Measurements from ENCODE around the gene BBOX1. TPM values are rescaled to one million over a fixed set of nuclear protein-coding genes. Genes with fewer than 3 reads are reported as not detected.
"Not testable (repeated sequence)": the region's sequence is repeated elsewhere in the genome, so short reads cannot be mapped to it uniquely, and the experiment has no call there.

The BBOX1 gene
- total RNA-seq, 2 donors from 2014 or later, result not detected

DNA sequence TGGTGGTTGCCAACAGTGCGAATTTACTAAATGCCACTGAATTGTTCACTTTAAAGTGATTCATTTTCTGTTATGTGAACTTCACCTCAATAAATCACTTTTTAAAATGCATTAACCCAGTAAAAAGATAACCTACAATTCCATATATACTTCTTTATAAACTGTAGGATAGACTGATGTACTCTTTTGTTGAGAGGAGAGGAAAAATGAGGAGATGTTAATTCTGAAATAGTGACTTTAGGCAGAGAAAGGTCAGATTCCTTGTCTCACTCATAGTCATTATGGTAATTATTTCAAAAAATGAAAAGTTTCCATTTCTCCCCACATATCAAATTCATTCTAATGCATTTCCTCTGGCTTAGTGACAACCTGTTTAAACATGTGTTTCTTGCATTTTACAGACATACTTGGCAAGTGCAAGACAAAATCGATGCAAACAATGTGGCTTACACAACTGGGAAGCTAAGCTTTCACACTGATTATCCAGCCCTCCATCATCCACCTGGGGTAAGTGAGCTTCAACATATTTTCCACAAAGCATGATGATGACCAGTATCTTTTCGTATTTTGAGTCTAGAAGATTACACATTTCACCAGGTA is 74.5 kb downstream of the BBOX1 start:
- H3K4me1 Mint-ChIP-seq, result no peaks in the 10 kb centered on the region
- H3K9me3 Mint-ChIP-seq, result no peaks in the 10 kb centered on the region
- H3K27ac Mint-ChIP-seq, result no peak overlapping the region
- H3K4me3 Mint-ChIP-seq, result no peak overlapping the region
- peaks cover under 1% of the 10 kb centered on the region for H3K27me3 Mint-ChIP-seq
- ATAC-seq (replicated peaks), result no peak
- no peaks in the 10 kb centered on the region for H3K36me3 Mint-ChIP-seq (ENCODE audit: low read depth)

DNA sequence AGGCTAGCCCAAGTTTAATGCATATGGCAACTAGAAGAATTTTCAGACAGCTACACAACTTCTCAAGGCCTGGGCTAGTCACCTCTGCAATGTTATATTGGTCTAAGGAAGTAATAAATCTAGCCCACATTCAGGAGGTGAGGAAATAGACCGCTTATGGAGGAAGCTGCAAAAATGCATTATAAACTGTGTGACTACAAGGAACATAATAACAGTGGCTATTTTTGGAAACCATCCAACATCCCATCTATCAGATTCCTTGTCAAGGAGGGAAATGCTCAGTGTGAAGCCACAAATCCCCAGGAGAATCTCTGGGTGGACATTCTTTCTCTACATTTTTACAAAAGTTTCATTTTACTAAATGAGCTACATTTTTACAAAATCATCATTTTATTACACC is 76.1 kb downstream of the BBOX1 start:
- Mint-ChIP-seq H3K36me3 (ENCODE audit: low read depth) (no peaks in the 10 kb centered on the region), H3K9me3 (peaks cover 3% of the 10 kb centered on the region), H3K4me1 (no peaks in the 10 kb centered on the region), H3K27ac (no peak overlapping the region), H3K27me3 (peaks cover 3% of the 10 kb centered on the region), H3K4me3 (no peak overlapping the region)
- ATAC-seq (replicated peaks), result no peak

DNA sequence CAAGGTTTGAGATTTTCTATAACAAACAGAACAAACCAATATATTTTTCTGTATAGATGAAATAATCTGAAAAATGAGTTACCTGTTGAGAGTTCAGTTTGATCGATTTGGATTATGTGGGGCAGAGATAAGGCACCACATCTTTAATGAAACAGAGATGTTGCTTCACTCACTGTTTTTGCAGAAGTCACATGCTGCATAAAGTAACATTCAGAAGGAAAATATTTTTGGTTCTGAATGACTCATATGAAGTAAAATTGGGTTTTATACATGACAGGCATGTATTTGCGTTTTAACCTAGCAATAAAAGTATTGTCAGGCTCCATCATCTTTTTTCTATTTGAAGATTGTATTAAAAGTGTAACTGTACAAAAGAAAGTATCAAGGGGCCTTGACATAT is 77.8 kb downstream of the BBOX1 start:
- Mint-ChIP-seq H3K4me1 (no peaks in the 10 kb centered on the region), H3K36me3 (ENCODE audit: low read depth) (no peaks in the 10 kb centered on the region), H3K9me3 (peaks cover 3% of the 10 kb centered on the region), H3K4me3 (no peak overlapping the region), H3K27me3 (peaks cover 3% of the 10 kb centered on the region), H3K27ac (no peak overlapping the region)
- ATAC-seq (replicated peaks), result no peak

DNA sequence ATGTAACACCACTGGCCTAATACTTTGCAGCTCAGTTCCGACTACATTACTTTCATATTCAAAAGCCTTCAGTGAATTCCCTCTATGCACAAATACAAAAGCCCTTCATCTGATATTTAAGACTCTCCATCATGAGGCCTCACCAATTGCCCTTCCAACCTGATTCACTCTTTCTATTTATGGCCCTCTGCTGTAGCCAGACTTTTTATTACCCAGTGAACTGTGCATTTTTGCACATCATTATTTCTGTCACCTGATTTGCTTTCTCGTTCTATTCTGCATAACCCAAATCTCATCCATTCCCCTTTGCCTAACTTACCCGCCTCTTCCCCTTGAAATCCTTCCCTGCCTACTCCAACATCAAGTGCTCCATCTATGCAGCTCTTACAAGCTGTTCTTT is 78.3 kb downstream of the BBOX1 start:
- no peak for ATAC-seq (replicated peaks)
- H3K27me3 Mint-ChIP-seq, result peaks cover 3% of the 10 kb centered on the region

DNA sequence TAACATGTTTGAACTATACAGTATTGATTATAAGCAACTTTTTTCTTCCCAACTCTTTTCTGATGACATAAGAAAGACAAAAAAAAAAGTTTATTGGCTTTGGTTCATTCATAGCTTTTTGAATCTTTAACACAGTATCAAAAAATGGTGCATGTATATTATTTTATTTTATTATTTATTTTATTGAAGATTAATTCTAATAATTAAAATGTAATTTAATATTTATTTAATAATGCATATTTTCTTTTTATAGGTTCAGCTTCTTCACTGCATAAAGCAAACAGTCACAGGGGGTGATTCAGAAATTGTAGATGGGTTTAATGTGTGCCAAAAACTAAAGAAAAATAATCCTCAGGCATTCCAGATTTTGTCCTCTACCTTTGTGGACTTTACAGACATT is 78.8 kb downstream of the BBOX1 start:
- Mint-ChIP-seq H3K27ac (no peak overlapping the region), H3K27me3 (peaks cover 3% of the 10 kb centered on the region), H3K4me3 (no peak overlapping the region), H3K36me3 (ENCODE audit: low read depth) (no peaks in the 10 kb centered on the region), H3K9me3 (peaks cover 6% of the 10 kb centered on the region), H3K4me1 (no peaks in the 10 kb centered on the region)
- ATAC-seq (replicated peaks), result no peak

More for the DNA sequence above, 78.3 kb downstream of the BBOX1 start:
- Mint-ChIP-seq H3K4me3 (no peak overlapping the region), H3K27ac (no peak overlapping the region), H3K9me3 (peaks cover 3% of the 10 kb centered on the region), H3K4me1 (no peaks in the 10 kb centered on the region), H3K36me3 (ENCODE audit: low read depth) (no peaks in the 10 kb centered on the region)

DNA sequence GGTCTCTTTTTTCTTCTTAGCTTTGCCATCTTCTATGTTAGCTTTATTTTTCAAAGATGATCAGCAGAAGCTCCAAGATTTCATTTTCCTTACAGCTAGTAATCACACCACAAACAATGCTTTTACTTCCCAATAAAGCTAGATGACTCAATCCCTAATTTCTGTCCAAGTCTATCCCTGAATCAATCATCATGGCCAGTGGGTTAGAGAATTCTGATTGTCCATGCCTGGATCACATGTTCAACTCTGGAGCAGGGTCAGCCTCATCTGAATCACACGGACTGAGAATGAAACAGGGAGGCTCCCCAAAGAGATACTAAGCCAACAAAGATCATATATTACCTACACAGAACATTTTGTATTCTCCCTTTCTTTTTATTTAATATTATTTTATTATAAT is 79.6 kb downstream of the BBOX1 start:
- H3K27me3 Mint-ChIP-seq, result peaks cover 3% of the 10 kb centered on the region
- H3K27ac Mint-ChIP-seq, result no peak overlapping the region
- H3K4me3 Mint-ChIP-seq, result no peak overlapping the region
- no peaks in the 10 kb centered on the region for H3K36me3 Mint-ChIP-seq (ENCODE audit: low read depth)
- H3K9me3 Mint-ChIP-seq, result peaks cover 6% of the 10 kb centered on the region
- ATAC-seq (replicated peaks), result no peak
- no peaks in the 10 kb centered on the region for H3K4me1 Mint-ChIP-seq

DNA sequence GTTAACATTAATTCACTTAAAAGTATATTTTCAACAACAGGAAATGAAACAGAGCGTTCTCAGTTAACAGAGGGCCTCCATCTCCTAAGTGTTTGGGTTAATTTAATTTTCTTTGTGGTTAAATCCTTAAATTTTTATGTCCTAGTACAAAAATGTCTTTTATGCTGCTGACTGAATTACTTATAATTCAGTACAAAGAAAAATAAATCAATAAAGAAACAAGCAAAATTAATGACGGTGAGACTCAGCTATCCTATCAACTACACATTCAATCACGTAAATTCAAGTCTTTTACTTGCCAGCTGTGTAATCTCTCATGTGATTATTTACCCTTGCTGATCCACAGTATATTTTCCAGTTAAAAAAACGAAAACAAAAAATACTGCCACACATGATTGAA is 81.4 kb downstream of the BBOX1 start:
- no peaks in the 10 kb centered on the region for H3K4me1 Mint-ChIP-seq

DNA sequence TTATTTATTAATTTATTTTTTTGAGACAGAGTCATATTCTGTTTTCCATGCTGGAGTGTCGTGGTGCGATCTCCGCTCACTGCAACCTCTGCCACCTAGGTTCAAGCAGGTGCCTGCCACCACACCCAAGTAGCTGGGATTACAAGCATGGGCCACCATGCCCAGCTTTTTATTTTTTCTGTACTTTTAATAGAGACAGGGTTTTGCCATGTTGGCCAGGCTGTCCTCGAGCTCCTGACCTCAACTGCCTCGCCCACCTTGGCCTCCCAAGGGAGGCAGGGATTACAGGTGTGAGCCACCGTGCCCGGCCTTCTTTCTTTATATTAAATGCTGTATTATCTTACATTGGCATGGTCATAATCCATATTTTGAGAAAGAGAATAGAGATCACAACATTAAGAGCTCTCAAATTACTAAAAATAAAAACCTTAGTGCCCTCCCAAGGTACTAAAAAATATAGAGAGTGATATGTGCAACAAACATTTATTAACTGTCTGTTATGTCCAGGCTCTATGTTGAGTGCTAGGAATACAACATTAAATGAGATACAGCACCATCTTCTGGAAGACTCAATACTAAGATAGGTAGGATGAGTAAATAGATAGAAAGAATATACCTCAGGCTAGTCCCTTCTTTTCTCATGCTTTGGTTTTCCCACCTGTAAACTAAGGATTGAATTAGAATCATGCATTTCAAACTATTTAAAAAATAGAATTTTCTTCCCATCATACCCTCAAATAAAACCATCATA is 84.1 kb downstream of the BBOX1 start:
- ATAC-seq (replicated peaks), result no peak
- H3K9me3 Mint-ChIP-seq, result peaks cover 10% of the 10 kb centered on the region
- H3K4me3 Mint-ChIP-seq, result no peak overlapping the region
- H3K27ac Mint-ChIP-seq, result no peak overlapping the region
- H3K36me3 Mint-ChIP-seq (ENCODE audit: low read depth), result no peaks in the 10 kb centered on the region
- H3K27me3 Mint-ChIP-seq, result peaks cover 5% of the 10 kb centered on the region
- no peaks in the 10 kb centered on the region for H3K4me1 Mint-ChIP-seq

More for the DNA sequence above, 81.4 kb downstream of the BBOX1 start:
- ATAC-seq (replicated peaks), result no peak
- Mint-ChIP-seq H3K36me3 (ENCODE audit: low read depth) (no peaks in the 10 kb centered on the region), H3K9me3 (peaks cover 6% of the 10 kb centered on the region), H3K27me3 (peaks cover 3% of the 10 kb centered on the region), H3K4me3 (no peak overlapping the region), H3K27ac (no peak overlapping the region)

DNA sequence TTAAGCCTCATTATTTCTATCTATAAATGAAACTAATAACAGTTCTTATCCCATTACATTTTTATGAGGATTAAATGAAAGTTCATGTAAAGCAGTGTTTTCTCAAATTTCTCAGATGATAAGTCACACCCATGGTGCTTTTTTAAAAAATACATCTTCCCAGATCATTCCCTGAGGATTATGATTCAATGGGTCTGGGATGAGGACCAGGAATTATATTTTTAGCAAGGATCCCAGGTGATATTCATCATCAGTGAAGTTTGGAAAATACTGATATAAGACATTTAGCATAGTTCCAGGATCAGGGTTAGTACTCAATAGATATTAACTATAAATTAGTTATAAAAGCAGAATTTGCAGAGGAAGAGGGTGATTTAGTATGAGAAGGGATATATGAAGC is 89.1 kb downstream of the BBOX1 start:
- peaks cover 8% of the 10 kb centered on the region for H3K27me3 Mint-ChIP-seq
- H3K36me3 Mint-ChIP-seq (ENCODE audit: low read depth), result no peaks in the 10 kb centered on the region
- no peak for ATAC-seq (replicated peaks)
- H3K27ac Mint-ChIP-seq, result no peak overlapping the region
- no peak overlapping the region for H3K4me3 Mint-ChIP-seq
- H3K9me3 Mint-ChIP-seq, result peaks cover 9% of the 10 kb centered on the region
- H3K4me1 Mint-ChIP-seq, result no peaks in the 10 kb centered on the region

DNA sequence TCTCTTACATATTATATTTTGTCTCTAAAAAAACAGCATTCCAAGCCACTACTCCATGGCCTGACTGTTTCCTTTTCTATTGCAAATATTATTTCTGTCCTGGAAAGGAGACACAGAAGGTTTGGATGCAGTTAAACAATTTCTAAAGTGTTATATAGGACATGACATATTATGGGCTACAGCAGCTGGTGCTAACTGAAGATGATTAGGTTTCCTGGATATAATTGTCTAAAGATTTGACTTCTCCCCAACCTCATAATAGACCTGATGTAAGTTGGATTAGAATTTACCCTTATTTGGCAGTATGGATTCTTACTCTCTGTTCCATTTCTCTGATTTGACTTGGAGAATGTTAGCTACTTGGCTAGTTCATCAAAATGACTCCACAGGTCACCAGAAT is 90.2 kb downstream of the BBOX1 start:
- Mint-ChIP-seq H3K4me1 (no peaks in the 10 kb centered on the region), H3K27me3 (peaks cover 8% of the 10 kb centered on the region), H3K9me3 (peaks cover 9% of the 10 kb centered on the region), H3K27ac (no peak overlapping the region), H3K4me3 (no peak overlapping the region), H3K36me3 (ENCODE audit: low read depth) (no peaks in the 10 kb centered on the region)
- ATAC-seq (replicated peaks), result no peak

DNA sequence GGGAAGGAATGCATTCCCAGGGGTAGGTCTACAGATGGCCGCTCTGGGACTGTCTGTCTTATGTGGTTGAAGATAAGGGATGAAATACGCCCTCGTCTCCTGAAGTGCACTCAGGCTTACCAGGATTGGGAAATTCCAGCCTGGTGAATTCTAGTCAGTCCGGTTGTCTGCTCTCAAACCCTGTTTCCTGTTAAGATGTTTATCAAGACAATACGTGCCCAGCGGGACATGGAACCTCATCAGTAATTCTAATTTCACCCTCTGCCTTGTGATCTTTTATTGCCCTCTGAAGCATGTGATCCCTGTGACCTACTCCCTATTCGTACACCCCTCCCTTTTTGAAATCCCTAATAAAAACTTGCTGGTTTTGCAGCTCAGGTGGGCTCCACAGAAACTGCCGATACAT is 95.3 kb downstream of the BBOX1 start:
- not testable (repeated sequence) for H3K27me3 Mint-ChIP-seq; H3K36me3 Mint-ChIP-seq (ENCODE audit: low read depth); ATAC-seq (replicated peaks); H3K4me3 Mint-ChIP-seq; H3K27ac Mint-ChIP-seq; H3K4me1 Mint-ChIP-seq
- peaks cover 14% of the 10 kb centered on the region for H3K9me3 Mint-ChIP-seq

DNA sequence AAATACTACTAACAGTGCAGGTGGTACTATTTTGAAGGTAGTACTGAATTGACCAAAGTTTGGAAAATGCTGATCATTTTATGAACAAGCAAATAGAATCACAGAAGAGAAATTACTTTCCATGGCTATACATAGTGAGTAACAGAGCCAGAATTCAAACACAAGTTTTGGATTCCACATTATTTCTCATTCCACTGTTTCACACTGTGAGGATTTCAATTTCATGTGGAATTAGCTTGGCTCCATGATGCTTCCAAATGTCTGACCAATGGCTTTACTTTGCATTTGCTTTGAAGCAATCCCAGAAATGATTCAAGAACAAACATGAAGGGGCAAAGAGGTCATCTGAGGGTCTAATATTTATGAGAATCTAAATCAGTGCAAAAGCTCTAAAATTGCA is 98.1 kb downstream of the BBOX1 start:
- H3K27ac Mint-ChIP-seq, result no peak overlapping the region
- H3K4me1 Mint-ChIP-seq, result no peaks in the 10 kb centered on the region
- no peak overlapping the region for H3K4me3 Mint-ChIP-seq
- peaks cover 18% of the 10 kb centered on the region for H3K9me3 Mint-ChIP-seq
- H3K27me3 Mint-ChIP-seq, result no peaks in the 10 kb centered on the region
- ATAC-seq (replicated peaks), result no peak
- H3K36me3 Mint-ChIP-seq (ENCODE audit: low read depth), result no peaks in the 10 kb centered on the region

DNA sequence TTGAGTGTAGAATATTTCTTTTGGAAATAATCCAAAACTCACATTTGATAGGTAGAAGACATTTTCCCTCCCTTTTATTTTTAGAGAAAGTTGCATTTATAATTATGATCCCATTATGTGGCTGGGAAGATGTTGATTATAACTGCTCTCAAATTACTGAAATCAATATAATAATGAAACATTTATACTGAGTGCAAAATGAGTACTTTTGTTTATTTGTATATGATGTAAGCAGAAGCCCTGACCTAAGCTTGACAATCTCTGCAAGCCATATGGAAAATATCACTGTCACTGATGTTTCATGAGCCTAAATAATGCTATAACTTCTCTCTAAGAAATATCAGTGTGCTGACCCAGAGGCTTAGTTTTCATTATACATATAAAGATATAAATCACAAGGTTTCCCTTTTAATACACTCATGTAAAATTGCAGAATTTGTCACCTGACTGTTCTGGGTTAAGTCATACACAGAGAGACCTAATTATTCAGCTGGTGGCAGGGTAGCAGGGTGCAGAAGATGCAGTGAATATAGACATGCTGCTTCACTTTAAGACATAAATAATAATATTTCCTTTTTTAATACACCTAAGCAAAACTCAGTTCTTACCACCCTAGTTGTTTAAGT is 99.2 kb downstream of the BBOX1 start:
- no peaks in the 10 kb centered on the region for H3K4me1 Mint-ChIP-seq

DNA sequence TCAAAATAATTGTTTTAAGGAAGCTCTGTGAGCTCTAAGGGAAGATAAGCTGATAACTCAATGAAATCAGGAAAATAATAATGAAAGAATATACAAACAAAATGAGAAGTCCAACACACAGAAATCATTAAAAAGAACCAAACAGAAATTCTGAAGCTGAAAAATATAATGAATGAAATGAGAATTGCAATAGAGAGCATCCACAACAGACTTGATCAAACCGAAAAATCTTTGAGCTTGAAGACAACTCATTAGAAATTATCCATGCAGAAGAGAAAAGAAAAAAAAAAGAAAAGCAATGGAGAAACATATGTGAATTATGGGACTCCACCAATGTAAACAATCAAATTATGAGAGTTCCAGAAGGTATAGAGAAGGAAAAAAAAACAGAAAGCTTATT is 101.0 kb downstream of the BBOX1 start:
- Mint-ChIP-seq H3K36me3 (ENCODE audit: low read depth) (no peaks in the 10 kb centered on the region), H3K4me1 (no peaks in the 10 kb centered on the region), H3K27ac (no peak overlapping the region), H3K4me3 (no peak overlapping the region), H3K9me3 (peaks cover 12% of the 10 kb centered on the region), H3K27me3 (no peaks in the 10 kb centered on the region)
- ATAC-seq (replicated peaks), result no peak

More for the DNA sequence above, 99.2 kb downstream of the BBOX1 start:
- Mint-ChIP-seq H3K4me3 (no peak overlapping the region), H3K9me3 (peaks cover 18% of the 10 kb centered on the region), H3K27ac (no peak overlapping the region), H3K36me3 (ENCODE audit: low read depth) (no peaks in the 10 kb centered on the region), H3K27me3 (no peaks in the 10 kb centered on the region)
- ATAC-seq (replicated peaks), result no peak

DNA sequence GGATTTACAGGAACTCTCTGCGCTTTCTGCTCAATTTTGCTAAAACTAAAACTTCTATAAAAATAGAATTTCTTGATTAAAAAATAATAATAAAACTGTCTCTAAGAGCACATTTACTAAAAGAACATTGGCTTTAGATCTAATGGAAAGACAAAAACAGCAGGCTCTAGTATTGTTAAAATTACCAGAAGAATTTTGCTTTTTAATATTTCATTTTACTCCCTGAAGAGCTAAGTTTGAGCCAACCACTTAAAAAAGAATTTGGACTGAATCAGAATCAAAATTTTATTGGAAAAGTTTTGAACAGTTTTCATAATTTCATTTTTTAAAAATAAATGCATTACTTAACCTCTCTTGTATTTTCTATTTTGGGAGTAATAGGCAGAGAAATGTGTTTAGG is 107.3 kb downstream of the BBOX1 start:
- Mint-ChIP-seq H3K4me1 (no peaks in the 10 kb centered on the region), H3K27ac (no peak overlapping the region), H3K36me3 (ENCODE audit: low read depth) (no peaks in the 10 kb centered on the region), H3K4me3 (no peak overlapping the region), H3K9me3 (no peaks in the 10 kb centered on the region), H3K27me3 (no peaks in the 10 kb centered on the region)
- ATAC-seq (replicated peaks), result no peak
